ENCODE measurements around the gene ITPR3.

The ITPR3 gene

GRCh38 chr6:33694401-33694931, 73.3 kb downstream of the ITPR3 start:
- no peaks in the 10 kb centered on the region; the same call in 1 of the 2 replicates for H3F3A ChIP-seq (ENCODE audit: insufficient read depth, low read length)
- H3K27ac ChIP-seq (ENCODE audit: low read depth, low read length, poor library complexity, severe bottlenecking): no peak overlapping the region
- no peak overlapping the region for H3K4me2 ChIP-seq (ENCODE audit: low read length)
- H3K9me3 ChIP-seq (ENCODE audit: low read length): no peaks in the 10 kb centered on the region
- no peaks in the 10 kb centered on the region for H3K79me2 ChIP-seq (ENCODE audit: insufficient read depth, low read length)
- H3K36me3 ChIP-seq (ENCODE audit: insufficient read depth, low read length): peaks cover 98% of the 10 kb centered on the region
- TF ChIP-seq EZH2 (IDR thresholded peaks at IDR 0.05; ENCODE audit: borderline replicate concordance, low read length) (no peak), CTCF (IDR thresholded peaks at IDR 0.05; ENCODE audit: low read length) (no peak)
- no peaks in the 10 kb centered on the region for H3K9me2 ChIP-seq (ENCODE audit: low read depth, low read length)
- H3K27me3 ChIP-seq (ENCODE audit: insufficient read depth, low read length): no peaks in the 10 kb centered on the region
- H3K4me1 ChIP-seq (ENCODE audit: insufficient read depth, low read length, severe bottlenecking): peaks cover 51% of the 10 kb centered on the region
- H3K9ac ChIP-seq (ENCODE audit: low read length): no peak overlapping the region
- no peak overlapping the region for H3K4me3 ChIP-seq (ENCODE audit: low read depth, low read length, poor library complexity, severe bottlenecking)
- no peak overlapping the region for H2AFZ ChIP-seq (ENCODE audit: low read length)
- no peaks in the 10 kb centered on the region for H4K20me1 ChIP-seq (ENCODE audit: insufficient read depth, low read length)

GRCh38 chr6:33694977-33695376, 73.9 kb downstream of the ITPR3 start:
- H3K4me2 ChIP-seq (ENCODE audit: low read length): no peak overlapping the region
- H2AFZ ChIP-seq (ENCODE audit: low read length): no peak overlapping the region
- H3K4me1 ChIP-seq (ENCODE audit: insufficient read depth, low read length, severe bottlenecking): peaks cover 56% of the 10 kb centered on the region
- H3K36me3 ChIP-seq (ENCODE audit: insufficient read depth, low read length): peaks cover 98% of the 10 kb centered on the region
- H3K9me3 ChIP-seq (ENCODE audit: low read length): no peaks in the 10 kb centered on the region
- H3K27me3 ChIP-seq (ENCODE audit: insufficient read depth, low read length): no peaks in the 10 kb centered on the region
- no peak overlapping the region for H3K4me3 ChIP-seq (ENCODE audit: low read depth, low read length, poor library complexity, severe bottlenecking)
- TF ChIP-seq EZH2 (IDR thresholded peaks at IDR 0.05; ENCODE audit: borderline replicate concordance, low read length) (no peak), CTCF (IDR thresholded peaks at IDR 0.05; ENCODE audit: low read length) (no peak)
- H3K79me2 ChIP-seq (ENCODE audit: insufficient read depth, low read length): no peaks in the 10 kb centered on the region
- H3K27ac ChIP-seq (ENCODE audit: low read depth, low read length, poor library complexity, severe bottlenecking): no peak overlapping the region
- no peaks in the 10 kb centered on the region for H4K20me1 ChIP-seq (ENCODE audit: insufficient read depth, low read length)
- peaks cover 2% of the 10 kb centered on the region; the same call in 1 of the 2 replicates for H3F3A ChIP-seq (ENCODE audit: insufficient read depth, low read length)
- no peaks in the 10 kb centered on the region for H3K9me2 ChIP-seq (ENCODE audit: low read depth, low read length)
- H3K9ac ChIP-seq (ENCODE audit: low read length): no peak overlapping the region

- Histone ChIP-seq H4K20me1 (ENCODE audit: insufficient read depth, low read length) (no peaks in the 10 kb centered on the region), H2AFZ (ENCODE audit: low read length) (no peak overlapping the region), H3K27me3 (ENCODE audit: insufficient read depth, low read length) (no peaks in the 10 kb centered on the region), H3K79me2 (ENCODE audit: insufficient read depth, low read length) (no peaks in the 10 kb centered on the region), H3K9ac (ENCODE audit: low read length) (no peak overlapping the region), H3K36me3 (ENCODE audit: insufficient read depth, low read length) (peaks cover 97% of the 10 kb centered on the region), H3K4me1 (ENCODE audit: insufficient read depth, low read length, severe bottlenecking) (peaks cover 61% of the 10 kb centered on the region), H3K9me3 (ENCODE audit: low read length) (no peaks in the 10 kb centered on the region), H3K4me2 (ENCODE audit: low read length) (no peak overlapping the region), H3F3A (ENCODE audit: insufficient read depth, low read length) (peaks cover 3% of the 10 kb centered on the region; the same call in 1 of the 2 replicates), H3K27ac (ENCODE audit: low read depth, low read length, poor library complexity, severe bottlenecking) (no peak overlapping the region), H3K4me3 (ENCODE audit: low read depth, low read length, poor library complexity, severe bottlenecking) (no peak overlapping the region), H3K9me2 (ENCODE audit: low read depth, low read length) (no peaks in the 10 kb centered on the region)
- TF ChIP-seq EZH2 (IDR thresholded peaks at IDR 0.05; ENCODE audit: borderline replicate concordance, low read length) (no peak), CTCF (IDR thresholded peaks at IDR 0.05; ENCODE audit: low read length) (no peak)
These were observed 74.3 kb downstream of the ITPR3 start for GRCh38 chr6:33695451-33695887.
